HepG2 (cell line): ENCODE measurements around the gene RFTN1. TPM values are rescaled to one million over a fixed set of nuclear protein-coding genes. Genes with fewer than 3 reads are reported as not detected.

Experiments
- ATAC-seq: fragments of 200-7000 bp; cut with Tn5 transposase; 3 replicates; pipeline ENCODE4 v1.9.1; 2020; ENCODE audit warnings: mild to moderate bottlenecking, moderate library complexity
- BruUV-seq: library from RNA; stranded (reverse); fragments of 400-500 nt; replicated peaks from 2 replicates; lab custom pipeline; 2021; lab: Mats Ljungman, UMichigan
- CTCF ChIA-PET: fragments of 300-600 bp; formaldehyde crosslinking; extraction: SDS; loops from one replicate; lab custom pipeline; 2021; ENCODE audit warnings: low total read pairs, inconsistent platforms, low intra/inter-chr PET ratio; lab: Yijun Ruan, JAX
- POLR2A ChIA-PET: fragments of 350-600 bp; sonication (Branson Sonifier 250); formaldehyde crosslinking; loops from one replicate; lab custom pipeline; 2020; ENCODE audit warnings: antibody characterized with exemption, inconsistent platforms; lab: Yijun Ruan, JAX
- DNase-seq: peaks from one replicate; pipeline ENCODE4 v3.0.0-alpha.2; 2015; ENCODE audit warnings: low spot score
- FAIRE-seq: peaks from 3 replicates; lab custom pipeline; 2011; peaks lifted over from hg19 to GRCh38; lab: Jason Lieb, UNC
- H2AFZ ChIP-seq: one replicate; pipeline ENCODE4 v1.6.1; 2011; ENCODE audit warnings: low read length, inconsistent platforms
- H3K27ac ChIP-seq: fragments of 300-600 bp; 3 replicates; pipeline ENCODE4 v1.8.0; 2011; ENCODE audit warnings: mixed run types, mild to moderate bottlenecking, mixed read lengths, low read length, inconsistent platforms; ENCODE audit not compliant: insufficient read depth; ENCODE audit errors: extremely low read length
- H3K27me3 ChIP-seq, 2 experiments: fragments of 200-600 bp in 1 of 2; 2 replicates in 1 of 2; 3 replicates in 1 of 2; pipeline versions ENCODE4 v1.6.0 to v1.8.0; 2011; ENCODE audit warnings: low read length in 2 of 2, mild to moderate bottlenecking in 2 of 2, moderate library complexity in 2 of 2, inconsistent platforms in 1 of 2; ENCODE audit not compliant: insufficient read depth in 2 of 2, control insufficient read depth in 1 of 2
- H3K36me3 ChIP-seq, 2 experiments: fragments of 200-600 bp in 1 of 2; replicated peaks in 1 of 2; 2 replicates in 1 of 2; 3 replicates in 1 of 2; pipeline versions ENCODE4 v1.5.1 to v1.8.0; 2011; ENCODE audit warnings: low read length in 2 of 2, inconsistent platforms in 1 of 2; ENCODE audit not compliant: insufficient read depth in 2 of 2, control insufficient read depth in 1 of 2
- H3K4me1 ChIP-seq: 2 replicates; pipeline ENCODE4 v1.5.1; 2012; ENCODE audit warnings: low read length, inconsistent platforms; ENCODE audit not compliant: insufficient read depth
- H3K4me2 ChIP-seq: 2 replicates; pipeline ENCODE4 v1.6.0; 2011; ENCODE audit warnings: low read depth, low read length, inconsistent platforms
- H3K4me3 ChIP-seq, 3 experiments: fragments of 200-600 bp in 1 of 3; sonication (generic), shearing (Covaris generic) in 1 of 3; replicated peaks in 1 of 3; 2 replicates each; pipeline ENCODE4 v1.5.1; 2011 to 2016; ENCODE audit warnings: low read length in 3 of 3, inconsistent platforms in 2 of 3, low read depth in 2 of 3, mild to moderate bottlenecking in 2 of 3, control low read depth in 1 of 3, mixed read lengths in 1 of 3; ENCODE audit not compliant: insufficient read depth in 1 of 3
- H3K79me2 ChIP-seq: one replicate; pipeline ENCODE4 v1.6.1; 2011; ENCODE audit warnings: low read length, inconsistent platforms; ENCODE audit not compliant: insufficient read depth
- H3K9ac ChIP-seq: 2 replicates; pipeline ENCODE4 v1.6.0; 2011; ENCODE audit warnings: mild to moderate bottlenecking, low read depth, low read length, inconsistent platforms; ENCODE audit not compliant: insufficient read depth
- H3K9me3 ChIP-seq: 2 replicates; pipeline ENCODE4 v1.5.1; 2012; ENCODE audit warnings: mild to moderate bottlenecking, low read length
- H4K20me1 ChIP-seq: 2 replicates; pipeline ENCODE4 v1.6.0; 2011; ENCODE audit warnings: inconsistent platforms, mild to moderate bottlenecking, low read length, moderate library complexity; ENCODE audit not compliant: insufficient read depth
- CSRNP2 ChIP-seq: sonication (generic); formaldehyde crosslinking; conservative IDR thresholded peaks from 2 replicates; pipeline ENCODE4 v1.8.0; 2022; ENCODE audit warnings: low read depth, missing genetic modification reagents
- EP300 ChIP-seq, 3 experiments: sonication (generic) in 1 of 3; formaldehyde crosslinking in 1 of 3; IDR thresholded peaks; 2 replicates each; pipeline versions ENCODE4 v1.5.1 to v1.6.1; 2011 to 2020; ENCODE audit warnings: low read depth in 2 of 3, low read length in 2 of 3, borderline replicate concordance in 1 of 3, improper control_type of control experiment in 1 of 3, mild to moderate bottlenecking in 1 of 3, missing genetic modification reagents in 1 of 3, moderate library complexity in 1 of 3
- HOXD1 ChIP-seq: sonication (generic); formaldehyde crosslinking; IDR thresholded peaks from 2 replicates; pipeline ENCODE4 v1.5.0; 2020; ENCODE audit warnings: missing genetic modification reagents
- KDM1A ChIP-seq: IDR thresholded peaks from 2 replicates; pipeline ENCODE4 v1.6.1; 2016; ENCODE audit warnings: missing compliant biosample characterization
- NR2F1 ChIP-seq, 2 experiments: fragments of 450-650 bp in 1 of 2; formaldehyde crosslinking in 1 of 2; IDR thresholded peaks; 2 replicates each; pipeline versions ENCODE4 v1.5.0 to v1.6.1; 2016 to 2020; ENCODE audit warnings: mild to moderate bottlenecking in 1 of 2, missing compliant biosample characterization in 1 of 2, missing genetic modification reagents in 1 of 2, moderate library complexity in 1 of 2
- PAXIP1 ChIP-seq: sonication (generic); formaldehyde crosslinking; conservative IDR thresholded peaks from 2 replicates; pipeline ENCODE4 v1.4.0; 2020; ENCODE audit warnings: mild to moderate bottlenecking, missing genetic modification reagents, moderate library complexity
- PHF5A ChIP-seq: IDR thresholded peaks from one replicate; pipeline ENCODE4 v1.6.1; 2018; ENCODE audit warnings: low read depth, missing genetic modification reagents; ENCODE audit not compliant: unreplicated experiment
- SP140L ChIP-seq: sonication (generic); formaldehyde crosslinking; IDR thresholded peaks from 2 replicates; pipeline ENCODE4 v1.4.0; 2020; ENCODE audit warnings: missing genetic modification reagents, borderline replicate concordance
- SRF ChIP-seq: IDR thresholded peaks from 2 replicates; pipeline ENCODE4 v1.6.1; 2011; ENCODE audit warnings: mild to moderate bottlenecking, low read depth, low read length, moderate library complexity
- TOE1 ChIP-seq: sonication (generic); formaldehyde crosslinking; IDR thresholded peaks from 2 replicates; pipeline ENCODE4 v1.4.0; 2020; ENCODE audit warnings: mild to moderate bottlenecking, missing genetic modification reagents
- ZEB1 ChIP-seq: IDR thresholded peaks from 2 replicates; pipeline ENCODE4 v1.6.1; 2012; ENCODE audit warnings: mild to moderate bottlenecking, low read depth, inconsistent platforms; ENCODE audit not compliant: insufficient replicate concordance
- ZHX2 ChIP-seq, 2 experiments: sonication (generic) in 1 of 2; formaldehyde crosslinking in 1 of 2; IDR thresholded peaks; 2 replicates each; pipeline versions ENCODE4 v1.6.1 to v1.9.0; 2014 to 2022; ENCODE audit warnings: antibody characterized with exemption in 1 of 2, borderline replicate concordance in 1 of 2, inconsistent platforms in 1 of 2, low read depth in 1 of 2, missing genetic modification reagents in 1 of 2
- ZNF446 ChIP-seq: sonication (generic); formaldehyde crosslinking; IDR thresholded peaks from 2 replicates; pipeline ENCODE4 v1.5.0; 2020; ENCODE audit warnings: mild to moderate bottlenecking, missing genetic modification reagents
- WGBS: methylation state at CpG from one replicate; pipeline ENCODE4 v1.1.6; 2017; ENCODE audit warnings: low lambda C conversion rate; 5-methylcytosine and 5-hydroxymethylcytosine counted together
- in situ Hi-C: cut with HindIII; loops from 2 replicates; pipeline ENCODE4 v1.10.0; 2017; ENCODE audit warnings: low pct_unique_long_range_greater_than_20kb; ENCODE audit not compliant: extremely low pct_ligation_motif_present
- intact Hi-C: fragments of 100-400 bp; cut with micrococcal nuclease; formaldehyde crosslinking; loops from one replicate; pipeline ENCODE4 v1.10.0; 2022; ENCODE audit not compliant: unreplicated experiment
- polyA plus RNA-seq, 8 experiments: library from polyadenylated mRNA; depleted of rRNA in 3 of 8; stranded (reverse) in 7 of 8; unstranded in 1 of 8; fragments of >200 nt; fragmentation: Illumina TruSeq in 4 of 8; extraction: Trizol in 4 of 8; gene quantifications; 2 replicates each; pipeline versions ENCODE4 v1.2.1 to v1.2.3, GENCODE V29; 2011 to 2016; ENCODE audit warnings: low read depth in 4 of 8, missing spikeins in 1 of 8, mixed read lengths in 1 of 8; ENCODE audit not compliant: insufficient read depth in 1 of 8
- total RNA-seq, 5 experiments: library from RNA; depleted of rRNA; stranded (reverse); fragments of >200 nt; fragmentation: Illumina TruSeq; extraction: Trizol; gene quantifications; 2 replicates each; pipeline ENCODE4 v1.2.3, GENCODE V29; 2016; ENCODE audit warnings: low read depth in 1 of 5

RFTN1 gene
- total and polyA plus RNA-seq, 2 of the 13 experiments (the other 11 are each of a cell fraction or from before 2014, with no cell fraction given): not detected

GRCh38 chr3:16481546-16481897 is 32.0 kb downstream of the RFTN1 start:
- Histone ChIP-seq H4K20me1 (no peaks in the 10 kb centered on the region), H3K4me1 (no peaks in the 10 kb centered on the region), H3K36me3 (no peaks in the 10 kb centered on the region), H2AFZ (no peak overlapping the region), H3K4me3 (no peak overlapping the region), H3K27me3 (peaks cover 0 to 7% of the 10 kb centered on the region in 2 experiments; a peak in 2 of 5 replicates), H3K27ac (no peak overlapping the region), H3K9ac (no peak overlapping the region), H3K79me2 (no peaks in the 10 kb centered on the region), H3K9me3 (no peaks in the 10 kb centered on the region), H3K4me2 (no peak overlapping the region)
- ChIA-PET CTCF (no interaction called here), POLR2A (no interaction called here)
- no TSS peak for BruUV-seq
- intact Hi-C loops (no loop called here), in situ Hi-C loops (no loop called here)
- FAIRE-seq (no peak), DNase-seq (no peak), ATAC-seq (no peak)
- 30% methylated on average over 3 of the region's 3 CpGs for WGBS
- TF ChIP-seq NR2F1 (CRISPR knock-in tag; IDR thresholded peaks at IDR 0.05) (no peak), ZEB1 (no peak), ZNF446 (CRISPR knock-in tag) (no peak), PHF5A (no peak), TOE1 (CRISPR knock-in tag) (no peak), KDM1A (CRISPR knock-in tag) (no peak), SRF (no peak), CSRNP2 (CRISPR knock-in tag) (no peak), SP140L (CRISPR knock-in tag) (no peak), EP300 (IDR thresholded peaks at IDR 0.05; ENCODE audit: low read depth in 2 of 2, low read length in 2 of 2) (no peak), EP300 (CRISPR knock-in tag; IDR thresholded peaks at IDR 0.05; ENCODE audit: borderline replicate concordance) (no peak), HOXD1 (no peak), ZHX2 (IDR thresholded peaks at IDR 0.05; ENCODE audit: low read depth) (no peak), ZHX2 (CRISPR knock-in tag; IDR thresholded peaks at IDR 0.05; ENCODE audit: borderline replicate concordance) (no peak), PAXIP1 (CRISPR knock-in tag) (no peak)
